NCI-H2029 (cell line): ENCODE data around the gene NPEPL1.

Experiments
- DNase-seq: peaks from one replicate; lab custom pipeline; 2025; lab: John Stamatoyannopoulos, UW

NPEPL1 gene

GRCh38 chr20:58762120-58762519 lies 69.5 kb downstream of the NPEPL1 start:
- DNase-seq: no peak

GRCh38 chr20:58763076-58763475 lies 70.5 kb downstream of the NPEPL1 start:
- no peak for DNase-seq
